ENCODE data around the gene OR14I1.
A peak's percentile ranks its signal among the peaks of the same experiment; 100 is the strongest.
"Not testable (repeated sequence)": the region's sequence is repeated elsewhere in the genome, so short reads cannot be mapped to it uniquely, and the experiment has no call there.

The OR14I1 gene

DNA sequence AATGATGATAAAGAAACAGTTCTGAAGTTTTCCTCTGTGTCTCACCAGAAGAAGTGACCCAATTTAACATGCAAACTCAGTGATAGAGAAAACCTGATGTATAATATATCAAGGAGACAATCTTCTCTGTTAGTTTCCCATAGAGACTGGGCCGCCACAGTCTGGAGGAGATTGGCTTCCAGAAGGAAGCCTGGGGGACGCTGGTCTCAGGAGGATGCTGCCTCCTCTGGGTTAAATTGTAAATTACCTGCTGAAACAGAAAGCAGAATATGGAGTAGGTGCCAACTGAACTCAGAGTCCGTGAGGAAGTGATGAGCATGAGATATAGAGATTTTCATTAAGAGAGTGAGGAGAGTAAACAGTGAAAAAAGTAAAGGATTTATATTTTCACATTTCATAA is 15.8 kb downstream of the OR14I1 start:
- peak; percentile 40 for DNase-seq (ENCODE audit: low spot score)

DNA sequence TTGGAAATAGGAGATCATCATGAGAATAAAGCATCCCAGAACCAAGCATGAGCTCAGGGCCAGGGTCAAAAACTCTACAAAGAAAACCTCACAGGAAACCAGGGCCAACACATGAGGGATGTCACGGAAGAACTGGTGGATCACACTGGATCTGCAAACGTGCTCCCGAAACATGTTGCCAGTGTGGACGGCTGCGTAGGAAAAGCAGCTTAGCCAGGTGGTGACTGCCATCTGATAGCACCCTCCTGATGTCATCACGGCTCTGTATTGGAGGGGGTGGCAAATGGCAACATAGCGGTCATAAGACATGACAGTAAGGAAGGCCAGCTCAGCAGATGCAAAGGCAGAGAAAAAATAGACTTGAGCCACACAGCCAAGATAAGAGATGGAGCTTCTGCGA is 20.9 kb downstream of the OR14I1 start:
- no peak for DNase-seq (ENCODE audit: low spot score)

- DNase-seq (ENCODE audit: low spot score), result no peak
These were observed 32.6 kb downstream of the OR14I1 start for GRCh38 chr1:248670003-248670402.

DNA sequence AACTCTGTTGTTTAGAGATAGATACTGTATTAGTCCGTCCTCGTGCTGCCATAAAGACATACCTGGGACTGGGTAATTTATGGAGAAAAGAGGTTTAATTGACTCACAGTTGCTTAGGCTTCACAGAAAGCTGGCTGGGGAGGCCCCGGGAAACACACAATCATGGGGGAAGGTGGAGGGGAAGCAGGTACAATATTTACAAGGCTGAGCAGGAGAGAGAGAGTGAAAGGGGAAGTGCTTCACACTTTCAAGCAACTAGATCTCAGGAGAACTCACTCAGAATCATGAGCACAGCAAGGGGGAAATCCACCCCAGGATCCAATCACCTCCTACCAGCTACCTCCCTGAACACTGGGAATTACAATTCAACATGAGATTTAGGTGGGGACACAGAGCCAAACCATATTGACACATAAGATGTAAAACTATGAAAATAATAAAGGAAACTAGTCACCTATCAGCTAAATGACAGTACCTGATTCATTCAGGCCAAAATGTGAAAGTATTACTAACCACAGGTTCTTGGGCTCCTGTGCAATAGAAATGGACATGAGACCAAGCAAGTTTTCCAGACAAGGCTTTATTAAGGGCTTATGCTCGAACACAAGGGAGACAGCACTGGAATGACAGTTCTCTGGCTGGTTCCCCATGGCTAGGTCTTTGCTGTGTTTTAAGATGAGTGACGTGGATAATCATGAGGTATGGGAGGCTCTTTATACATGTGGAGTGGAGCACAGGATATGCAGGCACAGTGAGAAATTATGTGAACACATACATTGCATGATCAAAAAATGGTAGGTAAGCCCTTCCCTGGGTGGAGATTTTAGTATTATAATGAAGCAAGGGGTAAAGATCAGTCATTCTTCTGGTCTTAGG is 38.9 kb downstream of the OR14I1 start:
- not testable (repeated sequence) for DNase-seq (ENCODE audit: low spot score)

DNA sequence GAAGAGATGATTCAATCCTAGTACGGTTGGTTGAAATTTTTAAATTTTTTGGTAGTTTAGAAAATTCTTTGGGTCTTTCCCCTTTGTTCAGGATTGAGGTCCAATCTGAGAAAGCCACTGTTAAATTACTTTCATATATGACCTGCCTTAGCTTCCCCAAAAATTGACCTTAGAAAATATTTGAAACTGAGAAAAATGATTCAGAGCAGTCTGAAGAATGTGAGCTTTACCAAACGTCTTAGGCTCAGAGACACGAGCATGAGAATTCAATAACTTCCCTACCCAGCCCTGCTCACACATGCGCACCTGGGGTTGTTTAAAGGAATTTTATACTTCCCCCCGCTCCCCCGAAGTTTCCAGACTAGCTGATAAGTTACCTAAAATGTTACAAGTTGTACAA is 45.8 kb downstream of the OR14I1 start:
- DNase-seq (ENCODE audit: low spot score), result not testable (repeated sequence)

DNA sequence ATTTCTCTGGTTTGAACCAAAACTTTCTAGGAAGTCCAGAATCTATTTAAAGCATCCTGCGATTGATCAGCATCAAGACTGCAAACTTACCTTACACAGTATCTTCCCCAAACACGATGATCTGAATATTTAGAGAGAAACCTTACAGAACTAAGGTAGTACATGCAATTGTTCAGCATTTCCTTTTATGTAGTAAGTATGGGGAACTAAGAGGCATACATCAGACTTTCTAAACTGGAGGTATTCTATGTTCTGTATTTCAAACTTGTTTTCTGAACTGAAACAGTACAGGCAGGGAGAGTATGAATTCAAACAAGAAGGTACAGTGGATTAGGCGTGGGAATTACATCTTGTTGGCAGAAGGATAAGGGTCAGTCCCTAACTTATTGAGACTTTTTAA is 47.2 kb downstream of the OR14I1 start, which contains the start of gene OR2T27:
Gene OR2T27 (minus strand): TSS at position 175 of the 400 bp plus-strand sequence. CDS start 4,644 bp downstream, outside the sequence.
- not testable (repeated sequence) for DNase-seq (ENCODE audit: low spot score)
